Stimulated activated CD4-positive, alpha-beta T cell treated with anti-CD3 and anti-CD28 coated beads, Interleukin-12 subunit alpha, Interleukin-12 subunit beta, amount 100 ng/mL, for 24 hours (primary cell): ENCODE measurements around the gene EIF4G3.
"Not testable (repeated sequence)": the region's sequence is repeated elsewhere in the genome, so short reads cannot be mapped to it uniquely, and the experiment has no call there.

Source experiments
- DNase-seq, 2 experiments: peaks; one replicate each; pipeline ENCODE4 v3.0.0-alpha.2; 2020; ENCODE audit warnings: low read depth in 2 of 2

The EIF4G3 gene

DNA sequence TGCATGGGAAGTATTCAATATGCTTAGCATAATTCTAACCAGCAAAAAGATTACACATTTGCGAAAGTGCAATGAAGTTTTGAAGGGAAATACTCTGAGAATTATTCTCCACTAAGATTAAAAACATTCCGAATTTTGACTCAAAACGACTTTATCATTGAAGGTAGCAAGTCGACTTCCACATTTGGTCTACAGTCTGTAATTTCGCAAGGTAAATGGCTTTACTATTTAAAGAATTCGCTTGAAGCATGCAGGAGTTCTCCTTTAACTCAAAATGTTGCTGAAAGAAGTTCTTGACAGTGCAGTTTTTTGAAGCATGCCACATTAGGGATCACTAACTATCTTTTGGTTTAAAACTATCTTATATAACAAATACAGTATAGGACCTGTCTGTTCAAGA lies 228.6 kb downstream of the EIF4G3 start:
- DNase-seq = no peak

DNA sequence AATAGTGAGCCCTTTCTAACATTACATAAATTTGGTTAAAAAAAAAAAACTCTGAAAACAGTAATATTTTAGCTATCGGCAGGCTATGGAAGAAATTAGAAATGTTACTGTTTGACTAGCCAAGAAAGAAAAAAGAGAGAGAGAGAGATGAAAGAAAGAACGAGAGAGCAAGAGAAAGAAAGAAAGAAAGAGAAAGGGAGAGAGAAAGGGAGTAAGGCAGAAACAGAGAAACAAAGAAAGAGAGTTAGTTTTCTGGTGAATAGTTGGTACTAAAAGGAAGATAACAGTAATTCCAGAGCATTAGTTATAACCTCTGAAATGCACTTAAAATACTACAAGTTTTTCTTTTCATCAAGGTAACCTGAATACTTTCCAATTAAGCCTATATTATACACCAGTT lies 229.3 kb downstream of the EIF4G3 start:
- no peak for DNase-seq

DNA sequence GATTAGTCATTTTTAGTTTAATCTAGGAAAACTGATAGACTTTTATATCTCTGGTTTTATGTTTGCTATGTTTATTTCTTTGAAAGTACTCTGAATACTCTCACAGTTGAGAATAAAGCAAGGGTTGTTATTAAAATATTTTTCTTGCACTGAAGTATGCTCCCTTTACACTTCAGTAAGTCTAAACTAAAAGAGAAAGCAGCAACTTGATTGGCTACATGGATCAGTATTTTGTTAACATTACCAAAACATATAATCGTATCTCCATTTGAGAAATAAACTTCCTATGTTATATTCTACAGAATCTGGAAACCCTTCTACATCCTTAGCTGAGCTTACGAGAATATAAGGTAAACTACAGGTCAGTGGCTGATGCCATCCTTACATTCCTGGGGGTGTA lies 240.1 kb downstream of the EIF4G3 start:
- no peak for DNase-seq

GRCh38 chr1:20936216-20936615 lies 240.5 kb downstream of the EIF4G3 start:
- DNase-seq = no peak

DNA sequence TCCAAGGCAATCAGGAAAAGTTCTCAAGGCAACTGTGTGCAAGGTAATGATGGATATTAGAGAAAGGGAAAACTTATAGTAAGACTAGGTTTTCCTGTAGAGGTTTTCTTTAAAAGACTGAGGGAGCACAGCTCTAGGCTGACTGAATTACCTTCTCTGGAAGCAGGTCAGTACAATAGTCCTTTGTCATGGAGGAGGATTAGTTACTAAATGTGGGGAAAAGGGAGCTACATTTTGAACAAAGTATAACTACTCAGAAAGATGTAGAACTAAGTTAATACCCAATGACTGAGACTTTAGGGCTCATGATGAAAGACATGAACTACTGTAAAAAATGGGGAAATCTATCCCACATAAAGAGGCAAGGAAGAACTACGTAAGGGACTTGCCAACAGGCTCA lies 241.0 kb downstream of the EIF4G3 start:
- no peak for DNase-seq

GRCh38 chr1:20932437-20932977 lies 244.2 kb downstream of the EIF4G3 start:
- DNase-seq = peak in 1 of 2 experiments; percentile 19

- no peak for DNase-seq
Measured at GRCh38 chr1:20931930-20932436, 244.7 kb downstream of the EIF4G3 start.

DNA sequence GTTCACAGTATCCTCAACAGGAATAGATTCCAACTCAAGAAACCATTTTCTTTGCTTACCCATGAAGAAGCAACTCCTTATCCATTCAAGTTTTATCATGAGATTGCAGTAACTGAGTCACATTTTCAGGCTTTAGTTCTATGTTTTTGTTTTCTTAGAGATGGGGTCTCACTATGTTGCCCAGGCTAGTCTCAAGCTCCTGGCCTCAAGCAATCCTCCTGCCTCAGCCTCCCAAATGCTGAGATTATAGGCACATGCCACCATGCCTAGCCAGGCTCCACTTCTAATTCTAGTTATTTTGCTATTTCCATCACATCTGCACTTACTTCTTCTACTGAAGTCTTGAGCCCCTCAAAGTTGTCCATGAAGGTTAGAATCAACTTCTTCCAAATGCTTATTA lies 246.3 kb downstream of the EIF4G3 start:
- no peak for DNase-seq

DNA sequence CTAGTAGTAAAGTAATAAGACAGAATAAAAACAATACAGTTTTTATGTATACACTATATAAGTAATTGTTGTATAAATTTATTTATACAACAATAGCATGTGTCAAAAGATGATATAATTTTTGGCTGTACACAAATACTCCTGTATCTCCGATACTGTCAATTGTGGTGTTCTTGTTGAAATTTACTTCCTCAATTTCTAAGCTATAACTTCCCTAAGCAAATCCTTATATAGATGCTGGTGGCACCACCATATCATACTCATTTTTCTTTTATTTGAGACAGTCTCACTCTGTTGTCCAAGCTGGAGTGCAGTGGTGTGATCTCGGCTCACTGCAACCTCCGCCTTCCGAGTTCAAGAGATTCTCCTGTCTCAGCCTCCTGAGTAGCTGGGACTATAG lies 248.6 kb downstream of the EIF4G3 start:
- no peak for DNase-seq

DNA sequence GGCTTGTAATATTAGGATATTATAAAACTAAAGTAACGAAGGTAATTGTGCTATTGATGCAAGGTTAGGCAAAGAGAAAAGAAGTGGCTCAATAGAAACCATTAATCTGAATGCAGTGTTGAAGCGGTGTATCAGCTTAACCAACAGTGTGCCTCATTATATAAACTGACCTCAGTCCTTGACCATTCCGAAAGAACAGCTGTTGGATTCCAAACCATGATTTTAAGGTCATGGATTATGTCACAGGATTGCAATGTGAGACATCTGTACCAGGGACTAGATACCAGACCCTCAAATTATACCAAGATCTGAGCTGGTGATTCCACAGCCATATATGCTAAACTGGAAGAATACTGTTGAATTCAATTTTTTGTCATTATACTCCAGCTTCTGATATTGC lies 255.4 kb downstream of the EIF4G3 start:
- DNase-seq = no peak

DNA sequence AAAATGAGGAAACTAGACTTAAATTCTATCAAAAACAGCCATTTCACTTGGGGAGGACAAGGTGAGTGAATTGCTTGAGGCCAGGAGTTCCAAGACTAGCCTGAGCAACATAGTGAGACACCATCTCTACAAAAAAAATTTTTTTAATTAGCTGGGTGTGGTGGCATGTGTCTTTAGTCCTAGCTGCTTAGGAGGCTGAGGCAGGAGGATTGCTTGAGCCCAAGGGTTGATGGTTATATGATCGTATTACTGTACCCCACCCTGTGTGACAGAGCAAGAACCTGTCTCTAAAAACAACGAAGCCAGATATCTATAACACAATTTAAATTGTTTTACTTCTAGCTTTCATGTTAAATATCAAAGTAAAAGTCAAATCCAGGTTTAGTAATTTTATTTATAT lies 263.5 kb downstream of the EIF4G3 start:
- DNase-seq = no peak

- not testable (repeated sequence) for DNase-seq
Measured at GRCh38 chr1:20907526-20907925, 269.2 kb downstream of the EIF4G3 start.

DNA sequence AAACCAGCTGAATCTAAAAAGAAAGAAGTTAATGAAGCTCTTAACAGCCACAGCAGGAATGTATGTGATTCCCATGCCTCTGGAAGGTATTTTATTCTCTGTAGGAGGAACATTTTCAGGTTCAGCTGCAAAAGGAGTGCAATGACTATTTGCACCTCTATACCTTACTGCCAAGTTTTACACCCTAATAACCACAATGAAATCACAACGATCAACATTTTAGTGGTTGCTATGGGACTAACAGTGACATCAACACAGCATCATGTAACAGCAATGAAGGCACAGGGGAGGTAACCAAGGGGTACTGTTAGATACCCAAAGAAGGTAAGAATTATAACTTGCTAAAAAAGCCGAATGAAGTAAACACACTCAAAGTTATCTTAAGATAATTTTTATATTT lies 273.3 kb downstream of the EIF4G3 start:
- no peak for DNase-seq

DNA sequence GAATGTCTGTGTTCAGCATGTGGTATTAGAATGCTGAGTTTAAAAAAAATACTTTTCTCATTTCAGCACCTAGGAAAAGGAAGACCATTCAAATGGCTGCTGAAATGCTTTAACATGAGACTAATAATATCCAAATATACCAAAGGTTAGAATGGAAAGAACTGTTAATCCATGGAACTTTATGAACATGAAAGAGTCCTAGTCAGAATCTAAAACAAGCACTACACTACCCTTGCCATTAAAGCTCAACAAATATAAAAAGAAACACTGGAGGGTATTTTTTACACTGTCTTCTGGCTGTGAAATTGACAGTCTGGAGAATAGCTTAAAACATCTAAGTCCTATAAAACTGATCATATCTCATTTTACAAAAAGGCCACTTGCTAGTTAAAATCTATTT lies 276.6 kb downstream of the EIF4G3 start:
- no peak for DNase-seq

DNA sequence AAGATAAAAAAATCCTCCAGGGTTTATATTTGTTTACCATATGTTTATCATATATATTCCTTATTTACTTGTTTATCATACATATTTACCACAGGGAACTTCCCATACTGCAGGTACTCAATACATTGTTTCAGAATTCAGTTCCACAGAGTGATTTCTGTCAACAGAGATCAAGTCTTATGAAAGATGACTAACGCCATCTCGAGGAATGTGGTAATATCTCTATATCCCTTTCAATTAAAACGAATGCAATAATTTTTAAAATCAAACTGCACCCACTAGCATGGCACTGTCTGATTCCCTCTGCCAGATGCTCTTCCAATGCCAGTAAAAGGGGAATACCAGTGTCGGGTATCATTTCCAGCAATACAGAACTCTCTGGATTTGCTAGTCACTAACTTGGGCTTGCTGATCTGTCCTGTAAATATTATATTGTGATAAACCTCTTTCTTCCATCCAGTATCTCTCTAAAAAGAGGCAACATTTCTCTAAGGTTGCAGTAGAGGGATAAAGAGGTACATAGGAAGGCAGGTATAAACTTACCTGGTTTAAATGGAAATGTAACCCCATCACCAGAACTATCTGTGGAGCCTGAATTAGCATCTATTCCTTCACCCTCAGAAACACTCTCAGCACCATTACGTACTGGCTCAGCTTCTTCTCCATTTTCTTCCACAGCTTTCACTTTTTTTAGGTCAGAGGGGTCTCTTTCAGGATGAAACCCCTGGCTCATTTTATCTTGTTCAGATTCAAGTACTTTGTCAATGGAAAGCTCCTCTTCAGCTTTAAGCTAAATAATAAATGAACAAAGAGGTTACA lies 277.3 kb downstream of the EIF4G3 start:
- DNase-seq = no peak

- no peak for DNase-seq
Measured at GRCh38 chr1:20896826-20897225, 279.9 kb downstream of the EIF4G3 start.

DNA sequence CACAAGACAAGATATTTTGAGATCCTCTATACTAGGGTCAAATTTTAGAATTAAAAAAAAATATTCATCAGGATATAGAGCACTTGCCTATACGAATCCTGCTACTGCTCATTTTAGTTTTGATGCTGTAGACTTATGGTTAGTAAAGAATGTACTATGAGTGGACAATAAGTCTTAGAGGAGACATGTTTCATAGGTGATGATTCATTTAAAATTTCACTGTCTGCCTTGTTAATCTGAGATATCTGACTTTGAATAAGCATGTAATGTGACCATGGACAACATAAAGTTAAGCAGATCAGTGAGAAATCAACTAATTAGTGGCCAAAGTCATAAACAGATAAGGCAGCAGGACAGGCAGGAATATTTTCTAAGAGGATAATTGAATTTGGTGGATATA lies 282.8 kb downstream of the EIF4G3 start:
- DNase-seq = no peak

- no peak for DNase-seq
Measured at GRCh38 chr1:20891091-20891490, 285.6 kb downstream of the EIF4G3 start.

DNA sequence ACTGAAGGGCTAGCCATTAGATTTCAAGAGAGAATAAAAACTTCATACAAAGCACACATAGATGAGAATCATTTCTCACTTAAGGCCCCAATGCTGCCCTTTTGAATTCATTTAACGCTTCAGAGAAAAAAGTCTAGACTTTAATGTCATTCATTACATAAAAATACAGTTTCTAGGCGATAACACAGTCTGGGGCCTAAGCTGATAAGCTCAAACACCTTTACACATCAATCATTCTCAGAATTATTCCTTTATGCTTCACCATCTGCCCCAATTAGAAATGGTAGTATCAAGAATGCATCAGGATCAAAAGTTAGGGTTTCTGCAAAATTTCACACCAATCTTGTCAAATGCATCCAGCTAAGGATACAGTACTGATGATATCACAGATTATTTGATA lies 289.5 kb downstream of the EIF4G3 start:
- DNase-seq = no peak

- no peak for DNase-seq
Measured at GRCh38 chr1:20885121-20885520, 291.6 kb downstream of the EIF4G3 start.

DNA sequence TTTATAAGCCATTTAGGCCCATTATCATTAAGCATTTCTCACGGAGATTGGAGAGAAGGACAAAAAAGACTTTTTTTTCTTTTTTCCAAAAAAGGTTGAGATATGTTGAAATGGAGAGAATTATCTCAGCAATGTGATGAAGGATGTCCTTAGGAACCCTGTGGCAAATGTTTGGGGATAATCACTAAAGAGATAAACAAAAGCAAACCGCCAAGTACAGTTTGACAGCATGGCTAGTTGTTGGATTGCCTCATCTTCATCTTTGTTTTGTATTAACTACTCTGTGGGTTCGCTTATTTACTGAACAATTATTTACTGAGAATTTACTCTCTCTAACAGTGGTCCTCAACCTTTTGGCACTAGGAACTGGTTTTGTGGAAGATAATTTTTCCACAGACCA lies 292.2 kb downstream of the EIF4G3 start:
- DNase-seq = no peak

GRCh38 chr1:20883766-20884165 lies 292.9 kb downstream of the EIF4G3 start:
- no peak for DNase-seq

DNA sequence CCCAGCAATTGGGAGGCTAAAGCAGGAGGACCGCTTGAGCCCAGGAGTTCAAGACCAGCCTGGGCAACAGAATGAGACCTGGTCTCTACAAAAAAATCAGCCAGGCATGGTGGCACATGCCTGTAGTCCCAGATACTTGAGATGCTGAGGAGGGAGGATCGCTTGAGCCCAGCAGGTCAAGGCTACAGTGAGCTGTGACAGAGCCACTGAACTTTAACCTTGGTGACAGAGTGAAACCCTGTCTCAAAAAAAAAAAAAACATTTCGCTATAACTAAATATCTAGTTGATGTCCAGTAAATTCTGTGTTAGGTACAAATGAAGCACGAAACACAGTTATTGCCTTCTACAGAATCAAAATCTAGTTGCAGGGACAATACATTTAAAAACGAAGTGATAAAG lies 293.9 kb downstream of the EIF4G3 start:
- no peak for DNase-seq

DNA sequence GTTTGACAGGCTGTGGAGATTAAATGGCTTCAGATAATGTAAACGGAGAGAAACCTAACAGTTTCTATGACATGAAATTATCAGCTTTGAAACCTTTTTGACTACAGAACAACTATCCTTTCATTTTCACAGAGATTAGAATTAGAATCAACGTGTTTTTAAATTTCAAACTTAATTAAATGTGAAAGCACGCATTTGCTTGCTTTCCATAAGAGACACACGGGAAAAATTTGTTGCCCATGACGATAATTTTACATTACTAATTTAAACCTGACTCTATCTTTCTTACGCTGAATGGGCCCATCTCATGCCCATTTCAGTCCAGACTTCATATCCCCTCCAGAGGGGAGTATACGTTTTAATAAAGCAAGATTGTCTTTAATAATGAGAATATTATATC lies 297.9 kb downstream of the EIF4G3 start:
- no peak for DNase-seq
